Heart right ventricle (tissue), 16 donors: ENCODE results near the gene SGCA. TPM values are rescaled to one million over a fixed set of nuclear protein-coding genes. Genes with fewer than 3 reads are reported as not detected.

ENCODE experiments used
- ATAC-seq, 8 donors: fragments of 200-7000 bp; cut with Tn5 transposase; one replicate each; pipeline ENCODE4 v1.9.1; 2020; ENCODE audit warnings: mild to moderate bottlenecking in 8 of 8, moderate library complexity in 8 of 8, moderate number of reproducible peaks in 1 of 8
- DNase-seq, 2 donors: peaks; one replicate each; pipeline ENCODE4 v3.0.0-alpha.2; 2020
- H3K27ac ChIP-seq, 10 donors: fragments of 200-600 bp; sonication (generic) in 2 of 10; one replicate each; pipeline versions ENCODE4 v1.5.0 to v1.8.0; 2020 to 2022; ENCODE audit warnings: mild to moderate bottlenecking in 3 of 10
- H3K27me3 ChIP-seq, 7 donors: fragments of 200-600 bp; one replicate each; pipeline ENCODE4 v1.8.0; 2021 to 2022; ENCODE audit warnings: mild to moderate bottlenecking in 2 of 7
- H3K36me3 ChIP-seq, 9 donors: fragments of 200-600 bp; sonication (generic) in 1 of 9; one replicate each; pipeline versions ENCODE4 v1.5.0 to v1.8.0; 2020 to 2022; ENCODE audit warnings: mild to moderate bottlenecking in 2 of 9
- H3K4me1 ChIP-seq, 9 donors: fragments of 200-600 bp; sonication (generic) in 1 of 9; one replicate each; pipeline versions ENCODE4 v1.5.0 to v1.8.0; 2020 to 2022; ENCODE audit warnings: mild to moderate bottlenecking in 4 of 9
- H3K4me3 ChIP-seq, 10 donors: fragments of 200-600 bp; sonication (generic) in 2 of 10; one replicate each; pipeline versions ENCODE4 v1.5.0 to v1.8.0; 2020 to 2022; ENCODE audit warnings: mild to moderate bottlenecking in 7 of 10, moderate library complexity in 2 of 10
- H3K9me3 ChIP-seq, 11 donors: fragments of 200-600 bp in 10 of 11; sonication (generic) in 2 of 11; one replicate each; pipeline versions ENCODE4 v1.5.0 to v1.8.0; 2013 to 2022; ENCODE audit warnings: mild to moderate bottlenecking in 2 of 11, control low read depth in 1 of 11, moderate library complexity in 1 of 11
- WGBS, 2 donors: extraction: QIAGEN DNeasy Blood & Tissue Kit; methylation state at CpG; one replicate each; pipeline ENCODE4 v1.1.7; 2013; ENCODE audit warnings: inconsistent platforms in 1 of 2; 5-methylcytosine and 5-hydroxymethylcytosine counted together
- intact Hi-C, 10 donors: fragments of 100-400 bp; cut with DNase I; formaldehyde crosslinking; loops; one replicate each; pipeline versions ENCODE4 v1.11.1 to v1.14.2; 2022
- polyA plus RNA-seq, 2 donors: library from polyadenylated mRNA; stranded (reverse); fragments of 200-250 nt; gene quantifications; one replicate each; pipeline ENCODE4 v1.2.3, GENCODE V29; 2013
- total RNA-seq, 10 donors: library from RNA; stranded (reverse); fragmentation: NEBNext Ultra II Directional in 3 of 10; extraction: Animal tissue kit (Norgen Biotek cat#: 25700) in 3 of 10; gene quantifications; one replicate each; pipeline versions ENCODE4 v1.2.1 to v1.2.4, GENCODE V29; 2021 to 2023
- TF ChIP-seq, protein P1 (sequence below), 9 donors: fragments of 200-600 bp; sonication (generic) in 2 of 9; IDR thresholded peaks; one replicate each; pipeline versions ENCODE4 v1.5.0 to v1.8.0; 2021 to 2022; ENCODE audit warnings: antibody characterized with exemption in 9 of 9, mild to moderate bottlenecking in 5 of 9, moderate library complexity in 1 of 9
- donor health status: Arrhythmogenic right ventricular cardiomyopathy.
- donor health status: ischemic (EF 13 %, LVEDD 7.1; RV severe dilation, severe dysfunction).
- donor health status: healthy with polysubstance abuse.
- donor health status: DM: no; HTN: yes; CAD: no.
- donor health status: DM: no; HTN: no; CAD: no.
- donor health status: ischemic (EF 25% LVEDD 6.9; RV normal size, moderate dysfunction).
- donor health status: ischemic (EF 25% LVEDD 5.7; RV mildly dilated, moderate dysfunction).
- donor health status: healthy.
- donor health status: DM: yes; HTN: yes; CAD: no.
- donor health status: Ischemic cardiomyopathy.
- donor health status: ischemic (EF 35%, LVEDD 5.7; RV mildly dilated, moderate dysfunction).
- donor health status: nonischemic (EF 11% LVEDD 7.7; RV severe dilation, severe dysfunction).
- donor health status: DM: yes; HTN: yes; CAD: no.
- donor health status: PGD.
- donor health status: ischemic (EF 29% LVEDD 5.4; RV normal size, mild dysfunction).
- donor health status: nonischemic (EF 23%, LVEDD 6.1; RV moderate dilation, normal function).

SGCA gene
- total and polyA plus RNA-seq, 12 donors, result 136 to 314 (median 158) TPM

DNA sequence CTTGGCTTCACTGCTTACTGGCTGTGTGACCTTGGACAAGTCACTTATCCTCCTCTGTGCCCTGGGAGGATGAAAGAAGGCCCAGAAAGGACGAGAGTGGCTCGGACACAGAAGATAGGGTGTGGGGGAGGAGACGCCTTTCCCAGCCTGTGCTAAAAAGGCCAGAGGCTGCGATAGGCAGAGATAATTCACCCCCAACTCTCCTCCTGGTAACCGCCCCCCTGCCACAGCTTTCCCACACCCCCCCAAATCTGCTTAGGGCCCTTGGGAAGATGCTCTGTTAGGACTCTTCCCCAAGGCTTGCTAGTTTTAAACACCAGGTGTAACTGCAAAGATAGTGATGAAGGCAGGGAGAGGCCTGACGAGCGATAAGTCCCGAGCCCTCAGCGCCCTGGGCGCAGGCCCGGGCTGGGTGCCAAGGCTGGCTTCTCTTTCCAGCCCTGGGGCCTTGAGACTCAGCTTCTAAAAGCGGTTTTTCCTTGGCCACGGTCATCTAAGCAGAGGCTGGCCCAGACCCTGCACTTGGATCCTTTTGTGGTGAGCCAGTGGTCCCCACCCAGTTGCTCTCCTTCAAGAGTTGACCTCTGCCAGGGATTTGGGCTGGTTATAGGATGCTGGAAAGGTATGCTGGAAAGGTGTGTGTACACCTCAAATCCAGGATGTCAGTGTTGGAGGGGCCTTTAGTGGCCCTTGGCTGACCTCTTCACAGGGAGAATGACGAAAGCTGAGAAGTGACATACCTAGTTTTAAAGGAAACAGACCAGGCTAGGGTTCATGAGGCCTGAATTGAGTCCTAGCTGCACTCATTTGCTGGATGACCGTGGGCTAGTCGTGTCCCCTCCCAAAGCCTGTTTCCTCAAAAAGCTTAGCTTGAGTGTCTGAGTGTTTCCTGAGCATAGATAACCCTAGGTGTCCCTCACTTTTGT is 11.9 kb upstream of the SGCA start:
- intact Hi-C loops, result loop anchor here in 1 of 10 donors (5.0 kb wide), 1 partner anchor 57 kb away; the partner anchor contains the start of gene PDK2
- Histone ChIP-seq H3K36me3 (no peaks in the 10 kb centered on the region), H3K4me3 (no peak overlapping the region), H3K4me1 (peaks cover 28 to 59% (median 47%) of the 10 kb centered on the region in 9 donors), H3K9me3 (no peaks in the 10 kb centered on the region), H3K27me3 (no peaks in the 10 kb centered on the region), H3K27ac (peak overlapping the region; percentile 39 to 99 (median 98))
- WGBS, 2 donors, result 14% methylated on average over 16 of the region's 16 CpGs
- ATAC-seq (peak in 6 of 8 donors; percentile 8 to 29 (median 16)), DNase-seq (peak; percentile 62 to 78)
- TF ChIP-seq, protein P1, sequence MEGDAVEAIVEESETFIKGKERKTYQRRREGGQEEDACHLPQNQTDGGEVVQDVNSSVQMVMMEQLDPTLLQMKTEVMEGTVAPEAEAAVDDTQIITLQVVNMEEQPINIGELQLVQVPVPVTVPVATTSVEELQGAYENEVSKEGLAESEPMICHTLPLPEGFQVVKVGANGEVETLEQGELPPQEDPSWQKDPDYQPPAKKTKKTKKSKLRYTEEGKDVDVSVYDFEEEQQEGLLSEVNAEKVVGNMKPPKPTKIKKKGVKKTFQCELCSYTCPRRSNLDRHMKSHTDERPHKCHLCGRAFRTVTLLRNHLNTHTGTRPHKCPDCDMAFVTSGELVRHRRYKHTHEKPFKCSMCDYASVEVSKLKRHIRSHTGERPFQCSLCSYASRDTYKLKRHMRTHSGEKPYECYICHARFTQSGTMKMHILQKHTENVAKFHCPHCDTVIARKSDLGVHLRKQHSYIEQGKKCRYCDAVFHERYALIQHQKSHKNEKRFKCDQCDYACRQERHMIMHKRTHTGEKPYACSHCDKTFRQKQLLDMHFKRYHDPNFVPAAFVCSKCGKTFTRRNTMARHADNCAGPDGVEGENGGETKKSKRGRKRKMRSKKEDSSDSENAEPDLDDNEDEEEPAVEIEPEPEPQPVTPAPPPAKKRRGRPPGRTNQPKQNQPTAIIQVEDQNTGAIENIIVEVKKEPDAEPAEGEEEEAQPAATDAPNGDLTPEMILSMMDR (IDR thresholded peaks at IDR 0.05), result no peak

DNA sequence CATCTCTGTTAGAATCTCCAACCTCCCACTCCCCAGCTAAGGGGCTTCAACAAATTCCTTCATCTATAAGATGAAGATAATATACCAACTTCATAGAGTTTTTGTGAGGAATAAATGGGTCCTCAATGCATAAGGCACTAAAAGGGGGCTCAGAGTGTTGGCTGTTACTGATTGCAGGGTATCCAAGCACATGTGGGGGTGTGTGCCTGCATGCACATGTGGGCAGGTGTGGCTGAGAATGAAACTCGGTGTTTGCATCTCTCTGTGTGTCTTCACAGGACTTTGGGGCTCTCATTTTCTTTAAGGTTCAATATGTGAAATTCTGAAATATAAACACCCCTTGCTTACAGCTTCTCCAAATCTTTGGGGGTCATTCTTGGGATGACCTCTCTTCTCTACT is 11.2 kb upstream of the SGCA start:
- Histone ChIP-seq H3K4me3 (no peak overlapping the region), H3K4me1 (peaks cover 28 to 53% (median 47%) of the 10 kb centered on the region in 9 donors), H3K9me3 (no peaks in the 10 kb centered on the region), H3K27ac (peak overlapping the region; percentile 30 to 99 (median 98)), H3K27me3 (no peaks in the 10 kb centered on the region), H3K36me3 (no peaks in the 10 kb centered on the region)
- WGBS, 2 donors, result 37 to 59% methylated on average over 1 of the region's 1 CpG
- DNase-seq (no peak), ATAC-seq (no peak)
- intact Hi-C loops, result loop anchor here in 1 of 10 donors (5.0 kb wide), 1 partner anchor 57 kb away; the partner anchor contains the start of gene PDK2
- TF ChIP-seq, protein P1 (IDR thresholded peaks at IDR 0.05), result no peak

DNA sequence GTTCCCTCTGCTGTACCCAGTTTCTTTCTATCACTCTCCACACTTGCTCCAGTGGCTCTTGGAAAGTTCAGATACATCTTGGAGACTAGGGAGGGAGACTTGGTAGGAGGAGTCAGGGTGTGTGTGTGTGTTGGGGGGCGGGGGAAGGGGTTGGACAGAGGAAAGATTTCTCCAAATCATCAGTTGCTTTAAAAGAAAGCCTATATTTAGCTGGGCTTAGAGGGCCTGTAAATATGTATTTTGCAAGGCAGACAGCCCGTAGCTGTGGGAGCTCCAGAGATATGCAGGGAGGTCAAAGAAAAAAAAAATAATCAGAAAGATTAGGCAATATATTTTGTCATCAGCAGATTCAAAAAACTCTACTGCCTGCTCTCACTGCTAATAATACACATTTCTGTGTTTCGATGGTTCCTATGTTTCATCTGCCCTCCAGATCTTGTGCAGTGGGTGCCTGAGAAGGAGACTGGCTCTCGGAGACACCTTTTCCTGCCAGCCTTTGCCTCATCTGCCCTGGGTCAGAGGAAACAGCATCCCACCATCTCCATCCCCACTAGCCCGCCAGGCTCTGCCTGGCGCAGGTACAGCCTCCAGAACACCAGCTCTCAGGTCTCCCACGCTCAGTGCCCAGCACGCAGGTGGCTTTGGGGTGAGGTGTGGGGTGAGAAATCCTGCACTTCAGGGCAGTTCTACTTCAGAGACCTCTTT is 10.5 kb upstream of the SGCA start:
- Histone ChIP-seq H3K27me3 (no peaks in the 10 kb centered on the region), H3K4me1 (peaks cover 28 to 50% (median 47%) of the 10 kb centered on the region in 9 donors), H3K27ac (peak overlapping the region; percentile 49 to 99 (median 97)), H3K4me3 (no peak overlapping the region), H3K9me3 (no peaks in the 10 kb centered on the region), H3K36me3 (no peaks in the 10 kb centered on the region)
- TF ChIP-seq, protein P1 (IDR thresholded peaks at IDR 0.05), result no peak
- ATAC-seq, result no peak
- WGBS, 2 donors, result 68 to 74% methylated on average over 8 of the region's 8 CpGs
- intact Hi-C loops, result no loop called here
- peak; percentile 16 to 62 for DNase-seq

DNA sequence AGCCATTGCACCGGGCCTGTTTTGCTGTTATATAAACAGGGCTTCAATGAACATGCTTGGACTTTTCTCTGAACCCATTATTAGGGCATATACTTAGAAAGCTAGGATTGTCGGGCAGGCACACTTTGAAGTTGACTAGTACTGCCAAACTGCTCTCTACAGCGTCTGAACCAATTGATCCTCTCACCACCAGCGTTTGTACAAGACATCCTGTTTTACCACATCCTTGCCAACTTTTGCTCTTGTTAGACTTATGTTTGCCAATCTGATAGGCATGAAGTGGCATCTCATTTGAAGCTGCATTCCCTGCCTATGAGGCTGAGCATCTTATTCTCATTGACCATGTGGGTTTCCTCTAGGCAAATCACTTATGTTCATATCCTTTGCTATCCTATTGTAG is 7.9 kb upstream of the SGCA start:
- WGBS, 2 donors, result 49 to 50% methylated on average over 4 of the region's 4 CpGs
- Histone ChIP-seq H3K4me3 (no peak overlapping the region), H3K27ac (no peak overlapping the region), H3K27me3 (no peaks in the 10 kb centered on the region), H3K9me3 (no peaks in the 10 kb centered on the region), H3K36me3 (no peaks in the 10 kb centered on the region), H3K4me1 (peaks cover 22 to 54% (median 44%) of the 10 kb centered on the region in 9 donors)
- ATAC-seq (no peak), DNase-seq (no peak)
- intact Hi-C loops, result no loop called here
- TF ChIP-seq, protein P1 (IDR thresholded peaks at IDR 0.05), result no peak
